Neuronal stem cell (in vitro differentiated cells): ENCODE measurements around the gene TSSK6.

Experiments used
- DNase-seq: peaks from one replicate; pipeline ENCODE4 v3.0.0-alpha.2; 2013; ENCODE audit warnings: low spot score
- H2AFZ ChIP-seq: one replicate; pipeline ENCODE4 v1.6.1; 2013; ENCODE audit warnings: mild to moderate bottlenecking, low read length, inconsistent platforms
- H2AK5ac ChIP-seq: 2 replicates; pipeline ENCODE4 v1.6.1; 2013; ENCODE audit warnings: low read depth, mild to moderate bottlenecking, inconsistent platforms, low read length, moderate library complexity, mixed read lengths
- H2BK120ac ChIP-seq: 2 replicates; pipeline ENCODE4 v1.6.1; 2013; ENCODE audit warnings: low read depth, mild to moderate bottlenecking, inconsistent platforms, low read length, moderate library complexity, mixed read lengths
- H2BK12ac ChIP-seq: one replicate; pipeline ENCODE4 v1.6.1; 2013; ENCODE audit warnings: low read length, inconsistent platforms
- H2BK15ac ChIP-seq: 2 replicates; pipeline ENCODE4 v1.6.1; 2013; ENCODE audit warnings: mild to moderate bottlenecking, low read length, inconsistent platforms, mixed read lengths
- H2BK5ac ChIP-seq: one replicate; pipeline ENCODE4 v1.6.1; 2013; ENCODE audit warnings: inconsistent platforms, mild to moderate bottlenecking, low read length, moderate library complexity
- H3K14ac ChIP-seq: one replicate; pipeline ENCODE4 v1.6.1; 2013; ENCODE audit warnings: low read length, inconsistent platforms
- H3K18ac ChIP-seq: 2 replicates; pipeline ENCODE4 v1.6.1; 2013; ENCODE audit warnings: low read length, inconsistent platforms
- H3K23ac ChIP-seq: 2 replicates; pipeline ENCODE4 v1.6.1; 2013; ENCODE audit warnings: low read depth, mild to moderate bottlenecking, mixed read lengths, low read length, inconsistent platforms; ENCODE audit not compliant: poor library complexity
- H3K27ac ChIP-seq: replicated peaks from 3 replicates; pipeline ENCODE4 v1.5.1; 2013; ENCODE audit warnings: low read length, inconsistent platforms
- H3K27me3 ChIP-seq, 3 experiments: 2 replicates each; pipeline ENCODE4 v1.6.1; 2013; ENCODE audit warnings: low read length in 3 of 3, mild to moderate bottlenecking in 2 of 3, inconsistent platforms in 1 of 3, low read depth in 1 of 3, mixed read lengths in 1 of 3, moderate library complexity in 1 of 3; ENCODE audit not compliant: control insufficient read depth in 3 of 3, insufficient read depth in 3 of 3
- H3K36me3 ChIP-seq, 2 donors: replicated peaks in 1 of 2; 2 replicates each; pipeline ENCODE4 v1.6.1; 2013; ENCODE audit warnings: low read length in 2 of 2; ENCODE audit not compliant: control insufficient read depth in 2 of 2, insufficient read depth in 2 of 2
- H3K4ac ChIP-seq: 2 replicates; pipeline ENCODE4 v1.6.1; 2013; ENCODE audit warnings: inconsistent platforms, mild to moderate bottlenecking, low read length, moderate library complexity
- H3K4me1 ChIP-seq, 2 donors: 1 replicate in 1 of 2; 2 replicates in 1 of 2; pipeline ENCODE4 v1.6.1; 2013; ENCODE audit warnings: low read length in 2 of 2, low read depth in 1 of 2; ENCODE audit not compliant: control insufficient read depth in 2 of 2, insufficient read depth in 1 of 2
- H3K4me2 ChIP-seq: one replicate; pipeline ENCODE4 v1.6.1; 2013; ENCODE audit warnings: mild to moderate bottlenecking, low read length, inconsistent platforms; ENCODE audit not compliant: insufficient read depth, poor library complexity, severe bottlenecking
- H3K4me3 ChIP-seq, 2 donors: 2 replicates each; pipeline ENCODE4 v1.5.1; 2013; ENCODE audit warnings: low read length in 2 of 2, mild to moderate bottlenecking in 2 of 2, inconsistent platforms in 1 of 2, moderate library complexity in 1 of 2
- H3K79me1 ChIP-seq: one replicate; pipeline ENCODE4 v1.6.1; 2013; ENCODE audit warnings: low read depth, mild to moderate bottlenecking, inconsistent platforms, low read length, moderate library complexity
- H3K9ac ChIP-seq: one replicate; pipeline ENCODE4 v1.6.1; 2013; ENCODE audit warnings: mild to moderate bottlenecking, low read depth, low read length, inconsistent platforms; ENCODE audit not compliant: poor library complexity
- H3K9me3 ChIP-seq, 2 donors: replicated peaks in 1 of 2; 2 replicates each; pipeline versions ENCODE3 to v1.6.1; 2013; ENCODE audit warnings: low read length in 2 of 2, mild to moderate bottlenecking in 2 of 2, inconsistent platforms in 1 of 2, low read depth in 1 of 2, mixed read lengths in 1 of 2, moderate library complexity in 1 of 2; ENCODE audit not compliant: control insufficient read depth in 2 of 2, insufficient read depth in 1 of 2
- H4K8ac ChIP-seq: one replicate; pipeline ENCODE4 v1.6.1; 2013; ENCODE audit warnings: low read depth, mild to moderate bottlenecking, inconsistent platforms, low read length, moderate library complexity
- H4K91ac ChIP-seq: one replicate; pipeline ENCODE4 v1.6.1; 2013; ENCODE audit warnings: low read length, low read depth, mild to moderate bottlenecking, inconsistent platforms; ENCODE audit not compliant: poor library complexity
- WGBS, 2 donors: extraction: QIAGEN DNeasy Blood & Tissue Kit; methylation state at CpG; one replicate each; pipeline ENCODE4 v1.1.7; 2013; ENCODE audit warnings: missing lambda C conversion rate in 2 of 2, mixed read lengths in 1 of 2; ENCODE audit not compliant: insufficient read length in 2 of 2, insufficient replicate concordance in 1 of 2; ENCODE audit errors: extremely low coverage in 2 of 2; 5-methylcytosine and 5-hydroxymethylcytosine counted together

TSSK6 gene

GRCh38 chr19:19482809-19483596 lies 32.3 kb downstream of the TSSK6 start:
- no CpG with 5 or more reads among the region's 19 CpGs for WGBS, 2 donors
- H2BK12ac ChIP-seq, result no peak overlapping the region
- H3K4me1 ChIP-seq, result peaks cover 18% of the 10 kb centered on the region in 2 donors
- H3K27ac ChIP-seq, result peak overlapping the region; percentile 68
- no peak for DNase-seq
- H3K36me3 ChIP-seq, result peaks cover 15 to 73% of the 10 kb centered on the region in 2 donors
- no peak overlapping the region for H2BK15ac ChIP-seq
- H3K27me3 ChIP-seq, result no peaks in the 10 kb centered on the region
- H2AFZ ChIP-seq, result no peak overlapping the region
- H3K9me3 ChIP-seq, result no peaks in the 10 kb centered on the region
- H2AK5ac ChIP-seq, result no peak overlapping the region
- no peak overlapping the region for H2BK5ac ChIP-seq
- no peak overlapping the region for H3K4ac ChIP-seq
- no peak overlapping the region for H4K8ac ChIP-seq
- no peak overlapping the region for H3K4me3 ChIP-seq
- H4K91ac ChIP-seq, result no peak overlapping the region
- no peak overlapping the region for H3K23ac ChIP-seq
- H3K9ac ChIP-seq, result peak overlapping the region; percentile 0
- H3K4me2 ChIP-seq, result no peak overlapping the region
- H3K18ac ChIP-seq, result peak overlapping the region; percentile 82
- H3K79me1 ChIP-seq, result peaks cover 25% of the 10 kb centered on the region
- no peak overlapping the region for H3K14ac ChIP-seq
- no peak overlapping the region for H2BK120ac ChIP-seq

- no peak overlapping the region for H2BK12ac ChIP-seq
- no peaks in the 10 kb centered on the region for H3K27me3 ChIP-seq
- no peak overlapping the region for H2AK5ac ChIP-seq
- H3K4me3 ChIP-seq, result no peak overlapping the region
- peaks cover 4 to 9% of the 10 kb centered on the region in 2 donors for H3K4me1 ChIP-seq
- peaks cover 21% of the 10 kb centered on the region for H3K79me1 ChIP-seq
- no peak overlapping the region for H4K91ac ChIP-seq
- H3K18ac ChIP-seq, result peak overlapping the region; percentile 74
- no peak overlapping the region for H3K14ac ChIP-seq
- H2AFZ ChIP-seq, result no peak overlapping the region
- H3K27ac ChIP-seq, result no peak overlapping the region
- no peak overlapping the region for H3K9ac ChIP-seq
- H2BK5ac ChIP-seq, result peak overlapping the region; percentile 26
- H3K36me3 ChIP-seq, result peaks cover 15 to 81% of the 10 kb centered on the region in 2 donors
- no peak overlapping the region for H4K8ac ChIP-seq
- DNase-seq, result no peak
- H2BK15ac ChIP-seq, result no peak overlapping the region
- no CpG with 5 or more reads among the region's 5 CpGs for WGBS, 2 donors
- peak overlapping the region; percentile 44 for H3K23ac ChIP-seq
- H3K4ac ChIP-seq, result no peak overlapping the region
- H3K4me2 ChIP-seq, result no peak overlapping the region
- H2BK120ac ChIP-seq, result no peak overlapping the region
- H3K9me3 ChIP-seq, result no peaks in the 10 kb centered on the region
Observed at GRCh38 chr19:19480688-19481087, 34.7 kb downstream of the TSSK6 start.

GRCh38 chr19:19477705-19478383 lies 37.5 kb downstream of the TSSK6 start:
- Histone ChIP-seq H3K14ac (no peak overlapping the region), H2AK5ac (no peak overlapping the region), H2AFZ (no peak overlapping the region), H3K27ac (no peak overlapping the region), H3K79me1 (peaks cover 14% of the 10 kb centered on the region), H3K27me3 (no peaks in the 10 kb centered on the region), H3K4me2 (no peak overlapping the region), H3K9ac (no peak overlapping the region), H2BK5ac (no peak overlapping the region), H2BK120ac (no peak overlapping the region), H2BK12ac (no peak overlapping the region), H3K36me3 (peaks cover 19 to 87% of the 10 kb centered on the region in 2 donors), H3K4ac (no peak overlapping the region), H3K9me3 (no peaks in the 10 kb centered on the region), H3K18ac (no peak overlapping the region), H3K4me1 (peaks cover 4 to 10% of the 10 kb centered on the region in 2 donors), H4K91ac (no peak overlapping the region), H3K4me3 (no peak overlapping the region), H3K23ac (no peak overlapping the region), H2BK15ac (no peak overlapping the region), H4K8ac (no peak overlapping the region)
- no CpG with 5 or more reads among the region's 10 CpGs for WGBS, 2 donors
- no peak for DNase-seq
